ENCODE results near the gene GLP1R. TPM values are rescaled to one million over a fixed set of nuclear protein-coding genes. Genes with fewer than 3 reads are reported as not detected.

The GLP1R gene
- total RNA-seq, 1 experiment from 2014 or later = 1.8 TPM

DNA sequence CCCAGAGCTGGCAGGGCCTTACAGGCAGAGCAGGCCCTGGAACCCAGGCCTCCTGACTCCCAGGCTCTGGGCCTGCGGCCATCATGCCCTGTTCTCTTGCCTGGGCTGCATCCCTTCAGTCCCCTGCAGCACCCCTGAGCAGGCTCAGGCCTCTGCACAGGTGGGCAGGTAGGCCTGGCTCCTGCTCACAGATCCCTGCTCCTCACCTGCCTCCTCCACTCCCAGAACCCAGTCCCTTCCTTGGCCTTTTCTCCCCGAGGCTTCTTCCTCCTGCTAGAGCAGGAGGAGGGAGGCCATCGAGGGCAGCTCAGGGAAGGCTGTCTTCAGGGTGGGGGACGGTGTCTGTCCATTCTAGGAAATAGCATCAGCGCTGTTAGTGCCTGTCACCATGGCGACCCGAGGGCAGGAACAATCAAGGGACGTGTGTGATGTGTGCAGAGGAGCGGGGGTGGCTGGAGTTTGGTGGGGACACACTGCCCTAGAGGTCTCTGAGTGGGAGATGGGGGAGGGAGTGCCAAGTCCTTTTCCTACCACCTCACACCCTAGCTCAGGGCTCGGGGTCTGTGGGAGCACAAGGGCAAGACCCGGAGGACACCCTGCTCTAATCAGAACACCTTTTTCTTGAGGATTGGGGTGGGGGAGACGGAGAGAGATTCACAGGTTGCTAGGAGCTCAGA lies 26.6 kb downstream of the GLP1R start (continued):
- TF ChIP-seq, protein P1, sequence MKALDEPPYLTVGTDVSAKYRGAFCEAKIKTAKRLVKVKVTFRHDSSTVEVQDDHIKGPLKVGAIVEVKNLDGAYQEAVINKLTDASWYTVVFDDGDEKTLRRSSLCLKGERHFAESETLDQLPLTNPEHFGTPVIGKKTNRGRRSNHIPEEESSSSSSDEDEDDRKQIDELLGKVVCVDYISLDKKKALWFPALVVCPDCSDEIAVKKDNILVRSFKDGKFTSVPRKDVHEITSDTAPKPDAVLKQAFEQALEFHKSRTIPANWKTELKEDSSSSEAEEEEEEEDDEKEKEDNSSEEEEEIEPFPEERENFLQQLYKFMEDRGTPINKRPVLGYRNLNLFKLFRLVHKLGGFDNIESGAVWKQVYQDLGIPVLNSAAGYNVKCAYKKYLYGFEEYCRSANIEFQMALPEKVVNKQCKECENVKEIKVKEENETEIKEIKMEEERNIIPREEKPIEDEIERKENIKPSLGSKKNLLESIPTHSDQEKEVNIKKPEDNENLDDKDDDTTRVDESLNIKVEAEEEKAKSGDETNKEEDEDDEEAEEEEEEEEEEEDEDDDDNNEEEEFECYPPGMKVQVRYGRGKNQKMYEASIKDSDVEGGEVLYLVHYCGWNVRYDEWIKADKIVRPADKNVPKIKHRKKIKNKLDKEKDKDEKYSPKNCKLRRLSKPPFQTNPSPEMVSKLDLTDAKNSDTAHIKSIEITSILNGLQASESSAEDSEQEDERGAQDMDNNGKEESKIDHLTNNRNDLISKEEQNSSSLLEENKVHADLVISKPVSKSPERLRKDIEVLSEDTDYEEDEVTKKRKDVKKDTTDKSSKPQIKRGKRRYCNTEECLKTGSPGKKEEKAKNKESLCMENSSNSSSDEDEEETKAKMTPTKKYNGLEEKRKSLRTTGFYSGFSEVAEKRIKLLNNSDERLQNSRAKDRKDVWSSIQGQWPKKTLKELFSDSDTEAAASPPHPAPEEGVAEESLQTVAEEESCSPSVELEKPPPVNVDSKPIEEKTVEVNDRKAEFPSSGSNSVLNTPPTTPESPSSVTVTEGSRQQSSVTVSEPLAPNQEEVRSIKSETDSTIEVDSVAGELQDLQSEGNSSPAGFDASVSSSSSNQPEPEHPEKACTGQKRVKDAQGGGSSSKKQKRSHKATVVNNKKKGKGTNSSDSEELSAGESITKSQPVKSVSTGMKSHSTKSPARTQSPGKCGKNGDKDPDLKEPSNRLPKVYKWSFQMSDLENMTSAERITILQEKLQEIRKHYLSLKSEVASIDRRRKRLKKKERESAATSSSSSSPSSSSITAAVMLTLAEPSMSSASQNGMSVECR (CRISPR knock-in tag; IDR thresholded peaks at IDR 0.05; ENCODE audit: borderline replicate concordance) = no peak
- TF ChIP-seq RORB (CRISPR knock-in tag; IDR thresholded peaks at IDR 0.05) (no peak), GRHL2 (CRISPR knock-in tag; IDR thresholded peaks at IDR 0.05; ENCODE audit: insufficient replicate concordance, severe bottlenecking) (no peak), FOXP1 (CRISPR knock-in tag; IDR thresholded peaks at IDR 0.05; ENCODE audit: borderline replicate concordance) (no peak), ZNF232 (CRISPR knock-in tag; IDR thresholded peaks at IDR 0.05) (no peak), ESRRA (CRISPR knock-in tag; IDR thresholded peaks at IDR 0.05; ENCODE audit: borderline replicate concordance) (no peak), GABPB1 (CRISPR knock-in tag; IDR thresholded peaks at IDR 0.05) (no peak), SP1 (CRISPR knock-in tag; conservative IDR thresholded peaks at IDR 0.05) (no peak), ZNF317 (CRISPR knock-in tag; IDR thresholded peaks at IDR 0.05; ENCODE audit: borderline replicate concordance, low read depth) (no peak), ATF1 (CRISPR knock-in tag; IDR thresholded peaks at IDR 0.05) (no peak)
- TF ChIP-seq, protein P2, sequence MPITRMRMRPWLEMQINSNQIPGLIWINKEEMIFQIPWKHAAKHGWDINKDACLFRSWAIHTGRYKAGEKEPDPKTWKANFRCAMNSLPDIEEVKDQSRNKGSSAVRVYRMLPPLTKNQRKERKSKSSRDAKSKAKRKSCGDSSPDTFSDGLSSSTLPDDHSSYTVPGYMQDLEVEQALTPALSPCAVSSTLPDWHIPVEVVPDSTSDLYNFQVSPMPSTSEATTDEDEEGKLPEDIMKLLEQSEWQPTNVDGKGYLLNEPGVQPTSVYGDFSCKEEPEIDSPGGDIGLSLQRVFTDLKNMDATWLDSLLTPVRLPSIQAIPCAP (CRISPR knock-in tag; IDR thresholded peaks at IDR 0.05) = no peak
- TF ChIP-seq, protein P3, sequence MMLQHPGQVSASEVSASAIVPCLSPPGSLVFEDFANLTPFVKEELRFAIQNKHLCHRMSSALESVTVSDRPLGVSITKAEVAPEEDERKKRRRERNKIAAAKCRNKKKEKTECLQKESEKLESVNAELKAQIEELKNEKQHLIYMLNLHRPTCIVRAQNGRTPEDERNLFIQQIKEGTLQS (CRISPR knock-in tag; conservative IDR thresholded peaks at IDR 0.05) = no peak
- TF ChIP-seq, protein P4, sequence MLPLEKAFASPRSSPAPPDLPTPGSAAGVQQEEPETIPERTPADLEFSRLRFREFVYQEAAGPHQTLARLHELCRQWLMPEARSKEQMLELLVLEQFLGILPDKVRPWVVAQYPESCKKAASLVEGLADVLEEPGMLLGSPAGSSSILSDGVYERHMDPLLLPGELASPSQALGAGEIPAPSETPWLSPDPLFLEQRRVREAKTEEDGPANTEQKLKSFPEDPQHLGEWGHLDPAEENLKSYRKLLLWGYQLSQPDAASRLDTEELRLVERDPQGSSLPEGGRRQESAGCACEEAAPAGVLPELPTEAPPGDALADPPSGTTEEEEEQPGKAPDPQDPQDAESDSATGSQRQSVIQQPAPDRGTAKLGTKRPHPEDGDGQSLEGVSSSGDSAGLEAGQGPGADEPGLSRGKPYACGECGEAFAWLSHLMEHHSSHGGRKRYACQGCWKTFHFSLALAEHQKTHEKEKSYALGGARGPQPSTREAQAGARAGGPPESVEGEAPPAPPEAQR (CRISPR knock-in tag; IDR thresholded peaks at IDR 0.05) = no peak
- TF ChIP-seq, protein P5, sequence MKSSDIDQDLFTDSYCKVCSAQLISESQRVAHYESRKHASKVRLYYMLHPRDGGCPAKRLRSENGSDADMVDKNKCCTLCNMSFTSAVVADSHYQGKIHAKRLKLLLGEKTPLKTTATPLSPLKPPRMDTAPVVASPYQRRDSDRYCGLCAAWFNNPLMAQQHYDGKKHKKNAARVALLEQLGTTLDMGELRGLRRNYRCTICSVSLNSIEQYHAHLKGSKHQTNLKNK (CRISPR knock-in tag; IDR thresholded peaks at IDR 0.05) = no peak

DNA sequence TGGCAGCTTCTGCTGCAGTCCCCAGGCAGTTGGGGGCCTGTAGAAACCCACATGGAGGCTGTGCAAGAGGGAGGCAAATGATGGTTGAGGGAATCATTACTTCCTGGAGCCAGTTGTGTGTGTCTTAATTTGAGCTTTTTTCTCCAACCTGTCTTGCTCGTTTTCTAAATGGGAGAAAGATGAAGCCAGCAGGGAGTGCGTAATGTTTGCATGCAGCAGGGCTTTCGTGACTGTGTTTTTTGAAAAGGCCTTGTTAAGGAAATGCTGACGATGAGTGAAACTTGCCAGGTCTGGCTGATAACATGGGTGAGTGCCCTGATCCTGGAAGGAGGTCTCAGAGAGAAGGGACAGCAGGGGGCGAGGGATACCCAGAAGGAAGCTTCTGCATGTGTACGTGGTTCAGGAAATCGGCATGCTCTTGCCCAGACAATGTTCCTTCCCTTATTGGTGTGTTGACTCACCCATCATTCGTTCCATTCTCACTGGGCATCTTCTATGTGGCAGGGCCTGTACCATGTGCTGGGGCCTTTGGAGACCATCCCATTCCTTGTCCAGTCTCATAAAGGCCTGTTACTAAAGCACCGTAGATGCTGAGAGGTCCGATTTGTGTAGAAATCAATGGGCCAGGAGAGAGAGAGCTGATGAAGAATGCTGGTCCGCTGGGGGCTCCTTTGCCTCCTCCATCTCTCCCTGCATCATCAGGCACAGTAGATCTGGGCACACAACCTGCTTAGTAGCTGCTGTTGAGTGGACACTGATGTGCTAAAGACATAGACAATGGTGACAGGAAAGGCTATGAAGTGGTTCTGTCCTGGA lies 27.4 kb downstream of the GLP1R start:
- no peak for DNase-seq (ENCODE audit: low spot score)
- Mint-ChIP-seq H3K4me3 (no peak overlapping the region), H3K4me1 (peaks cover 11% of the 10 kb centered on the region), H3K27me3 (ENCODE audit: low read depth) (no peaks in the 10 kb centered on the region; the same call in 1 of the 2 replicates), H3K9me3 (no peaks in the 10 kb centered on the region; the same call in 1 of the 2 replicates), H3K36me3 (no peaks in the 10 kb centered on the region), H3K27ac (no peak overlapping the region)
- CTCF ChIA-PET = interaction anchor here (1.0 to 1.6 kb wide), 5 partner anchors 12 to 79 kb away, joined by 3 to 5 read pairs (median 3); no protein-coding TSS in a partner anchor
- ATAC-seq = no peak
- POLR2A ChIA-PET = no interaction called here
- TF ChIP-seq FOXJ3 (CRISPR knock-in tag; IDR thresholded peaks at IDR 0.05; ENCODE audit: borderline replicate concordance) (no peak), SP1 (CRISPR knock-in tag; conservative IDR thresholded peaks at IDR 0.05) (no peak), MXD4 (CRISPR knock-in tag; IDR thresholded peaks at IDR 0.05; ENCODE audit: borderline replicate concordance) (no peak), ATF1 (CRISPR knock-in tag; IDR thresholded peaks at IDR 0.05) (no peak), SMAD3 (CRISPR knock-in tag; IDR thresholded peaks at IDR 0.05; ENCODE audit: borderline replicate concordance) (no peak), NFATC4 (CRISPR knock-in tag; IDR thresholded peaks at IDR 0.05) (no peak), OVOL2 (CRISPR knock-in tag; IDR thresholded peaks at IDR 0.05; ENCODE audit: borderline replicate concordance) (no peak), RORB (CRISPR knock-in tag; IDR thresholded peaks at IDR 0.05) (no peak)
- TF ChIP-seq, protein P6, sequence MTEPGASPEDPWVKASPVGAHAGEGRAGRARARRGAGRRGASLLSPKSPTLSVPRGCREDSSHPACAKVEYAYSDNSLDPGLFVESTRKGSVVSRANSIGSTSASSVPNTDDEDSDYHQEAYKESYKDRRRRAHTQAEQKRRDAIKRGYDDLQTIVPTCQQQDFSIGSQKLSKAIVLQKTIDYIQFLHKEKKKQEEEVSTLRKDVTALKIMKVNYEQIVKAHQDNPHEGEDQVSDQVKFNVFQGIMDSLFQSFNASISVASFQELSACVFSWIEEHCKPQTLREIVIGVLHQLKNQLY (CRISPR knock-in tag; IDR thresholded peaks at IDR 0.05) = no peak
- TF ChIP-seq, protein P2 (CRISPR knock-in tag; IDR thresholded peaks at IDR 0.05) = no peak
- TF ChIP-seq, protein P7, sequence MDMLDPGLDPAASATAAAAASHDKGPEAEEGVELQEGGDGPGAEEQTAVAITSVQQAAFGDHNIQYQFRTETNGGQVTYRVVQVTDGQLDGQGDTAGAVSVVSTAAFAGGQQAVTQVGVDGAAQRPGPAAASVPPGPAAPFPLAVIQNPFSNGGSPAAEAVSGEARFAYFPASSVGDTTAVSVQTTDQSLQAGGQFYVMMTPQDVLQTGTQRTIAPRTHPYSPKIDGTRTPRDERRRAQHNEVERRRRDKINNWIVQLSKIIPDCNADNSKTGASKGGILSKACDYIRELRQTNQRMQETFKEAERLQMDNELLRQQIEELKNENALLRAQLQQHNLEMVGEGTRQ (CRISPR knock-in tag; IDR thresholded peaks at IDR 0.05) = no peak

Measured in WTC11 (cell line).